GM23338 (cell line): ENCODE results near the gene ITGA1. TPM values are rescaled to one million over a fixed set of nuclear protein-coding genes. Genes with fewer than 3 reads are reported as not detected.

Source experiments
- ATAC-seq: fragments of 200-7000 bp; cut with Tn5 transposase; 3 replicates; pipeline ENCODE4 v1.9.1; 2020
- DNase-seq: peaks from one replicate; pipeline ENCODE4 v3.0.0-alpha.2; 2015; ENCODE audit warnings: low spot score
- H2AFZ ChIP-seq: fragments of 200-600 bp; sonication (generic); 2 replicates; pipeline ENCODE4 v1.8.0; 2016; ENCODE audit warnings: antibody characterized with exemption, mild to moderate bottlenecking, moderate library complexity
- H3F3A ChIP-seq: fragments of 200-600 bp; sonication (generic); replicated peaks from 2 replicates; pipeline ENCODE4 v1.8.0; 2017; ENCODE audit warnings: antibody characterized with exemption, mixed run types, low read depth
- H3K27ac ChIP-seq: fragments of 200-600 bp; sonication (generic); 2 replicates; pipeline ENCODE4 v1.6.1; 2016; ENCODE audit warnings: low read depth
- H3K27me3 ChIP-seq: fragments of 200-600 bp; sonication (generic); 2 replicates; pipeline ENCODE4 v1.8.0; 2016; ENCODE audit warnings: mild to moderate bottlenecking, mixed run types, moderate library complexity; ENCODE audit not compliant: insufficient read depth
- H3K36me3 ChIP-seq: fragments of 200-600 bp; sonication (generic); 2 replicates; pipeline ENCODE4 v1.8.0; 2016; ENCODE audit warnings: mild to moderate bottlenecking; ENCODE audit not compliant: insufficient read depth
- H3K4me1 ChIP-seq: fragments of 200-600 bp; sonication (generic); 2 replicates; pipeline ENCODE4 v1.8.0; 2016; ENCODE audit warnings: mild to moderate bottlenecking, moderate library complexity; ENCODE audit not compliant: insufficient read depth
- H3K4me2 ChIP-seq: fragments of 200-600 bp; sonication (generic); 2 replicates; pipeline ENCODE4 v1.7.1; 2017; ENCODE audit warnings: mixed run types
- H3K4me3 ChIP-seq: fragments of 200-600 bp; sonication (generic); 2 replicates; pipeline ENCODE4 v1.6.1; 2016; ENCODE audit warnings: mixed run types
- H3K79me2 ChIP-seq: fragments of 200-600 bp; sonication (generic); replicated peaks from 2 replicates; pipeline ENCODE4 v1.8.0; 2017; ENCODE audit warnings: mild to moderate bottlenecking; ENCODE audit not compliant: insufficient read depth
- H3K9me2 ChIP-seq: fragments of 200-600 bp; sonication (generic); 2 replicates; pipeline ENCODE4 v1.8.0; 2017; ENCODE audit not compliant: insufficient read depth
- H4K20me1 ChIP-seq: fragments of 200-600 bp; sonication (generic); replicated peaks from 2 replicates; pipeline ENCODE4 v1.8.0; 2017; ENCODE audit warnings: mild to moderate bottlenecking; ENCODE audit not compliant: insufficient read depth
- H3K27ac Mint-ChIP-seq: 2 replicates; pipeline ENCODE4 v1.8.0; 2020; ENCODE audit warnings: inconsistent platforms, mild to moderate bottlenecking, moderate library complexity, mixed read lengths
- H3K27me3 Mint-ChIP-seq: 3 replicates; pipeline ENCODE4 v1.8.0; 2022; ENCODE audit warnings: low read depth, mild to moderate bottlenecking, moderate library complexity, mixed read lengths, inconsistent platforms; ENCODE audit not compliant: insufficient read depth, poor library complexity
- H3K36me3 Mint-ChIP-seq: 3 replicates; pipeline ENCODE4 v1.8.0; 2021; ENCODE audit warnings: low read depth, mild to moderate bottlenecking, inconsistent platforms, moderate library complexity, mixed read lengths
- H3K4me1 Mint-ChIP-seq: 3 replicates; pipeline ENCODE4 v1.8.0; 2020; ENCODE audit warnings: mild to moderate bottlenecking, inconsistent platforms, mixed read lengths
- H3K4me3 Mint-ChIP-seq: 3 replicates; pipeline ENCODE4 v1.8.0; 2021; ENCODE audit warnings: moderate library complexity, mild to moderate bottlenecking, inconsistent platforms, mixed read lengths
- H3K9me3 Mint-ChIP-seq: 3 replicates; pipeline ENCODE4 v1.8.0; 2020; ENCODE audit warnings: moderate library complexity, mild to moderate bottlenecking, inconsistent platforms, mixed read lengths
- CREB1 ChIP-seq: fragments of 250-450 bp; sonication (Bioruptor Pico); IDR thresholded peaks from 2 replicates; pipeline ENCODE4 v1.5.0; 2020; ENCODE audit warnings: low read depth, mild to moderate bottlenecking, moderate library complexity
- POLR2AphosphoS5 ChIP-seq: IDR thresholded peaks from 2 replicates; pipeline ENCODE4 v1.6.1; 2016; ENCODE audit warnings: antibody characterized with exemption, low read depth
- polyA plus RNA-seq: library from polyadenylated mRNA; unstranded; fragments of >200 nt; fragmentation: Nextera tagmentation; extraction: Ambion mirVana; gene quantifications from 2 replicates; pipeline ENCODE4 v1.2.1, GENCODE V29; 2016
- total RNA-seq: library from RNA; depleted of rRNA; stranded (reverse); fragments of >200 nt; shearing (Covaris generic); gene quantifications from 2 replicates; pipeline ENCODE4 v1.2.3, GENCODE V29; 2014
- TF ChIP-seq, protein P1 (sequence below): fragments of 250-450 bp; sonication (Bioruptor Pico); IDR thresholded peaks from 2 replicates; pipeline ENCODE4 v1.5.0; 2020; ENCODE audit warnings: mild to moderate bottlenecking, moderate library complexity
- TF ChIP-seq, protein P2 (sequence below): IDR thresholded peaks from 2 replicates; pipeline ENCODE4 v1.6.1; 2016; ENCODE audit warnings: antibody characterized with exemption
- TF ChIP-seq, protein P3 (sequence below): IDR thresholded peaks from one replicate; pipeline ENCODE4 v1.6.1; 2018; ENCODE audit warnings: antibody characterized with exemption; ENCODE audit not compliant: unreplicated experiment
- TF ChIP-seq, protein P4 (sequence below), 2 experiments: fragments of 200-600 bp in 1 of 2; sonication (generic) in 1 of 2; conservative IDR thresholded peaks; 2 replicates each; pipeline versions ENCODE4 v1.5.1 to v1.6.1; 2016 to 2017; ENCODE audit warnings: antibody characterized with exemption in 2 of 2, low read depth in 2 of 2, mild to moderate bottlenecking in 2 of 2, moderate library complexity in 1 of 2

The ITGA1 gene
- total and polyA plus RNA-seq, 2 experiments from 2014 or later: 1.8 to 4.9 TPM

DNA sequence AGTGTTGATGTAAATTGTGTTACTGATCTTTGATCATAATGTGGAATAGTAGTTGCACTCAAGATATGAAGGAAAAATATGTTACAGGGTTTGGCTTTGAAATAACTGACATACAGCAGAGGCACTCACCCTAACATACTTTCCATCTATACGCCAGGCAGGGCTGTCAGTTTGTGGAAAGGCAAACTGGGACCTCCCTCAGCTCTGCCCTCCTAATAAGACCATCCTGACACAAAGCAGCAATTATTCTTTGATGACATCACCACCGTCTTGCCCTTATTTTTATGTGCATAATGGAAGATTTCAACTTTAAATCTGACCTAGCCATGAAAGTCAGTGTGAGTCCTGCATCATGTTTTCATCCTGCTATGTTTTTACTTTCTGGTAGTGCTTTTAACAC, 42.9 kb downstream of the ITGA1 start (continued):
- TF ChIP-seq, protein P1, sequence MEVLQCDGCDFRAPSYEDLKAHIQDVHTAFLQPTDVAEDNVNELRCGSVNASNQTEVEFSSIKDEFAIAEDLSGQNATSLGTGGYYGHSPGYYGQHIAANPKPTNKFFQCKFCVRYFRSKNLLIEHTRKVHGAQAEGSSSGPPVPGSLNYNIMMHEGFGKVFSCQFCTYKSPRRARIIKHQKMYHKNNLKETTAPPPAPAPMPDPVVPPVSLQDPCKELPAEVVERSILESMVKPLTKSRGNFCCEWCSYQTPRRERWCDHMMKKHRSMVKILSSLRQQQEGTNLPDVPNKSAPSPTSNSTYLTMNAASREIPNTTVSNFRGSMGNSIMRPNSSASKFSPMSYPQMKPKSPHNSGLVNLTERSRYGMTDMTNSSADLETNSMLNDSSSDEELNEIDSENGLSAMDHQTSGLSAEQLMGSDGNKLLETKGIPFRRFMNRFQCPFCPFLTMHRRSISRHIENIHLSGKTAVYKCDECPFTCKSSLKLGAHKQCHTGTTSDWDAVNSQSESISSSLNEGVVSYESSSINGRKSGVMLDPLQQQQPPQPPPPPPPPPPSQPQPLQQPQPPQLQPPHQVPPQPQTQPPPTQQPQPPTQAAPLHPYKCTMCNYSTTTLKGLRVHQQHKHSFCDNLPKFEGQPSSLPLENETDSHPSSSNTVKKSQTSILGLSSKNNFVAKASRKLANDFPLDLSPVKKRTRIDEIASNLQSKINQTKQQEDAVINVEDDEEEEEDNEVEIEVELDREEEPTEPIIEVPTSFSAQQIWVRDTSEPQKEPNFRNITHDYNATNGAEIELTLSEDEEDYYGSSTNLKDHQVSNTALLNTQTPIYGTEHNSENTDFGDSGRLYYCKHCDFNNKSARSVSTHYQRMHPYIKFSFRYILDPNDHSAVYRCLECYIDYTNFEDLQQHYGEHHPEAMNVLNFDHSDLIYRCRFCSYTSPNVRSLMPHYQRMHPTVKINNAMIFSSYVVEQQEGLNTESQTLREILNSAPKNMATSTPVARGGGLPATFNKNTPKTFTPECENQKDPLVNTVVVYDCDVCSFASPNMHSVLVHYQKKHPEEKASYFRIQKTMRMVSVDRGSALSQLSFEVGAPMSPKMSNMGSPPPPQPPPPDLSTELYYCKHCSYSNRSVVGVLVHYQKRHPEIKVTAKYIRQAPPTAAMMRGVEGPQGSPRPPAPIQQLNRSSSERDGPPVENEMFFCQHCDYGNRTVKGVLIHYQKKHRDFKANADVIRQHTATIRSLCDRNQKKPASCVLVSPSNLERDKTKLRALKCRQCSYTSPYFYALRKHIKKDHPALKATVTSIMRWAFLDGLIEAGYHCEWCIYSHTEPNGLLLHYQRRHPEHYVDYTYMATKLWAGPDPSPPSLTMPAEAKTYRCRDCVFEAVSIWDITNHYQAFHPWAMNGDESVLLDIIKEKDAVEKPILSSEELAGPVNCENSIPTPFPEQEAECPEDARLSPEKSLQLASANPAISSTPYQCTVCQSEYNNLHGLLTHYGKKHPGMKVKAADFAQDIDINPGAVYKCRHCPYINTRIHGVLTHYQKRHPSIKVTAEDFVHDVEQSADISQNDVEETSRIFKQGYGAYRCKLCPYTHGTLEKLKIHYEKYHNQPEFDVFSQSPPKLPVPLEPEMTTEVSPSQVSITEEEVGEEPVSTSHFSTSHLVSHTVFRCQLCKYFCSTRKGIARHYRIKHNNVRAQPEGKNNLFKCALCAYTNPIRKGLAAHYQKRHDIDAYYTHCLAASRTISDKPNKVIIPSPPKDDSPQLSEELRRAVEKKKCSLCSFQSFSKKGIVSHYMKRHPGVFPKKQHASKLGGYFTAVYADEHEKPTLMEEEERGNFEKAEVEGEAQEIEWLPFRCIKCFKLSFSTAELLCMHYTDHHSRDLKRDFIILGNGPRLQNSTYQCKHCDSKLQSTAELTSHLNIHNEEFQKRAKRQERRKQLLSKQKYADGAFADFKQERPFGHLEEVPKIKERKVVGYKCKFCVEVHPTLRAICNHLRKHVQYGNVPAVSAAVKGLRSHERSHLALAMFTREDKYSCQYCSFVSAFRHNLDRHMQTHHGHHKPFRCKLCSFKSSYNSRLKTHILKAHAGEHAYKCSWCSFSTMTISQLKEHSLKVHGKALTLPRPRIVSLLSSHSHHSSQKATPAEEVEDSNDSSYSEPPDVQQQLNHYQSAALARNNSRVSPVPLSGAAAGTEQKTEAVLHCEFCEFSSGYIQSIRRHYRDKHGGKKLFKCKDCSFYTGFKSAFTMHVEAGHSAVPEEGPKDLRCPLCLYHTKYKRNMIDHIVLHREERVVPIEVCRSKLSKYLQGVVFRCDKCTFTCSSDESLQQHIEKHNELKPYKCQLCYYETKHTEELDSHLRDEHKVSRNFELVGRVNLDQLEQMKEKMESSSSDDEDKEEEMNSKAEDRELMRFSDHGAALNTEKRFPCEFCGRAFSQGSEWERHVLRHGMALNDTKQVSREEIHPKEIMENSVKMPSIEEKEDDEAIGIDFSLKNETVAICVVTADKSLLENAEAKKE: no peak
- TF ChIP-seq, protein P2, sequence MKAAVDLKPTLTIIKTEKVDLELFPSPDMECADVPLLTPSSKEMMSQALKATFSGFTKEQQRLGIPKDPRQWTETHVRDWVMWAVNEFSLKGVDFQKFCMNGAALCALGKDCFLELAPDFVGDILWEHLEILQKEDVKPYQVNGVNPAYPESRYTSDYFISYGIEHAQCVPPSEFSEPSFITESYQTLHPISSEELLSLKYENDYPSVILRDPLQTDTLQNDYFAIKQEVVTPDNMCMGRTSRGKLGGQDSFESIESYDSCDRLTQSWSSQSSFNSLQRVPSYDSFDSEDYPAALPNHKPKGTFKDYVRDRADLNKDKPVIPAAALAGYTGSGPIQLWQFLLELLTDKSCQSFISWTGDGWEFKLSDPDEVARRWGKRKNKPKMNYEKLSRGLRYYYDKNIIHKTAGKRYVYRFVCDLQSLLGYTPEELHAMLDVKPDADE: no peak

DNA sequence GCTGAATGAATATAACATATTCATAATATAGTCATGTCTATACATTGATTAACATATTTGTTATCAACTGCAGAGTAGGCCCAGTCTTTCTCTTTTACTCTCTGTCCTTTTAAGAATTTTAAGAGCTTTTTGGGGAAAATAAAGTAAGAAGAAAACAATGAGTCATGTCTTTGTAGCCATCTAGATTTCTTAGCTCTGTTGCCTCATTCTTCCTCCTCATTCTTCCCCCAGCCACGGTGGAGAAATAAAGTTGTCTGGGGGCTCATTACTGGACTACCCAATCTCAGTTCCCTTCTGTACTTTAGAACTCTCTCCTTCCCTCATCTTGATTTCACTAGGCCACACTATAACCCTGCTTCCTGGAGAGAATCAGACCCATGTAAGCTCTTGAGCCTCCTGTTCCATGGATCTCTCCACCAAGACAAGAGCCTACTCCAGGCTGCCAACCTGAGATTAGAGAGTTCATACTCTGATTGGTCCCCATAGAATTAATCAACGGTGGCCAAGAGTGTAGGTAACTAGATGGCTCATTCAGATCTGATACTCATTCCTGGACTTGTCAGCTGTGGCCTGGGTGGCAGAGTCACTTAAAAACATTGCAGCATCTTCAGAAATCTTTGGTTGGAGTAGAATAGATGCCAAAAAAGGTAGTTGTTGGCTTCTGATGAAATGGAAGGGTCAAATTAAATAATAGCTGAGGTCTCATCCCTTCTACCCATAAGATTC, 44.2 kb downstream of the ITGA1 start:
- no peaks in the 10 kb centered on the region for H3K36me3 ChIP-seq
- no peak overlapping the region for H3K4me3 ChIP-seq
- H3K36me3 Mint-ChIP-seq: no peaks in the 10 kb centered on the region
- no peaks in the 10 kb centered on the region for H3K27me3 Mint-ChIP-seq
- no peak overlapping the region for H3K4me2 ChIP-seq
- H3K4me3 Mint-ChIP-seq: no peak overlapping the region
- ATAC-seq (no peak), DNase-seq (no peak)
- no peaks in the 10 kb centered on the region for H3K9me2 ChIP-seq
- H2AFZ ChIP-seq: no peak overlapping the region
- H3F3A ChIP-seq: no peaks in the 10 kb centered on the region
- H3K9me3 Mint-ChIP-seq: peaks cover 11% of the 10 kb centered on the region; the same call in 2 of the 3 replicates
- TF ChIP-seq, protein P3, sequence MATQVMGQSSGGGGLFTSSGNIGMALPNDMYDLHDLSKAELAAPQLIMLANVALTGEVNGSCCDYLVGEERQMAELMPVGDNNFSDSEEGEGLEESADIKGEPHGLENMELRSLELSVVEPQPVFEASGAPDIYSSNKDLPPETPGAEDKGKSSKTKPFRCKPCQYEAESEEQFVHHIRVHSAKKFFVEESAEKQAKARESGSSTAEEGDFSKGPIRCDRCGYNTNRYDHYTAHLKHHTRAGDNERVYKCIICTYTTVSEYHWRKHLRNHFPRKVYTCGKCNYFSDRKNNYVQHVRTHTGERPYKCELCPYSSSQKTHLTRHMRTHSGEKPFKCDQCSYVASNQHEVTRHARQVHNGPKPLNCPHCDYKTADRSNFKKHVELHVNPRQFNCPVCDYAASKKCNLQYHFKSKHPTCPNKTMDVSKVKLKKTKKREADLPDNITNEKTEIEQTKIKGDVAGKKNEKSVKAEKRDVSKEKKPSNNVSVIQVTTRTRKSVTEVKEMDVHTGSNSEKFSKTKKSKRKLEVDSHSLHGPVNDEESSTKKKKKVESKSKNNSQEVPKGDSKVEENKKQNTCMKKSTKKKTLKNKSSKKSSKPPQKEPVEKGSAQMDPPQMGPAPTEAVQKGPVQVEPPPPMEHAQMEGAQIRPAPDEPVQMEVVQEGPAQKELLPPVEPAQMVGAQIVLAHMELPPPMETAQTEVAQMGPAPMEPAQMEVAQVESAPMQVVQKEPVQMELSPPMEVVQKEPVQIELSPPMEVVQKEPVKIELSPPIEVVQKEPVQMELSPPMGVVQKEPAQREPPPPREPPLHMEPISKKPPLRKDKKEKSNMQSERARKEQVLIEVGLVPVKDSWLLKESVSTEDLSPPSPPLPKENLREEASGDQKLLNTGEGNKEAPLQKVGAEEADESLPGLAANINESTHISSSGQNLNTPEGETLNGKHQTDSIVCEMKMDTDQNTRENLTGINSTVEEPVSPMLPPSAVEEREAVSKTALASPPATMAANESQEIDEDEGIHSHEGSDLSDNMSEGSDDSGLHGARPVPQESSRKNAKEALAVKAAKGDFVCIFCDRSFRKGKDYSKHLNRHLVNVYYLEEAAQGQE: no peak
- TF ChIP-seq, protein P2: no peak
- TF ChIP-seq POLR2AphosphoS5: no peak
- no peak for TF ChIP-seq CREB1 (CRISPR knock-in tag)
- TF ChIP-seq, protein P4, sequence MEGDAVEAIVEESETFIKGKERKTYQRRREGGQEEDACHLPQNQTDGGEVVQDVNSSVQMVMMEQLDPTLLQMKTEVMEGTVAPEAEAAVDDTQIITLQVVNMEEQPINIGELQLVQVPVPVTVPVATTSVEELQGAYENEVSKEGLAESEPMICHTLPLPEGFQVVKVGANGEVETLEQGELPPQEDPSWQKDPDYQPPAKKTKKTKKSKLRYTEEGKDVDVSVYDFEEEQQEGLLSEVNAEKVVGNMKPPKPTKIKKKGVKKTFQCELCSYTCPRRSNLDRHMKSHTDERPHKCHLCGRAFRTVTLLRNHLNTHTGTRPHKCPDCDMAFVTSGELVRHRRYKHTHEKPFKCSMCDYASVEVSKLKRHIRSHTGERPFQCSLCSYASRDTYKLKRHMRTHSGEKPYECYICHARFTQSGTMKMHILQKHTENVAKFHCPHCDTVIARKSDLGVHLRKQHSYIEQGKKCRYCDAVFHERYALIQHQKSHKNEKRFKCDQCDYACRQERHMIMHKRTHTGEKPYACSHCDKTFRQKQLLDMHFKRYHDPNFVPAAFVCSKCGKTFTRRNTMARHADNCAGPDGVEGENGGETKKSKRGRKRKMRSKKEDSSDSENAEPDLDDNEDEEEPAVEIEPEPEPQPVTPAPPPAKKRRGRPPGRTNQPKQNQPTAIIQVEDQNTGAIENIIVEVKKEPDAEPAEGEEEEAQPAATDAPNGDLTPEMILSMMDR (conservative IDR thresholded peaks at IDR 0.05; ENCODE audit: low read depth in 2 of 2): no peak
- no peaks in the 10 kb centered on the region for H4K20me1 ChIP-seq
- no peaks in the 10 kb centered on the region for H3K4me1 ChIP-seq
- 0 out of 2 replicates have a peak overlapping the region, but pooled peaks have one; percentile 30 for H3K27ac Mint-ChIP-seq
- no peaks in the 10 kb centered on the region for H3K27me3 ChIP-seq
- H3K79me2 ChIP-seq: no peaks in the 10 kb centered on the region
- no peaks in the 10 kb centered on the region for H3K4me1 Mint-ChIP-seq
- no peak overlapping the region for H3K27ac ChIP-seq
